ENCODE measurements around the gene WWOX.

WWOX gene

DNA sequence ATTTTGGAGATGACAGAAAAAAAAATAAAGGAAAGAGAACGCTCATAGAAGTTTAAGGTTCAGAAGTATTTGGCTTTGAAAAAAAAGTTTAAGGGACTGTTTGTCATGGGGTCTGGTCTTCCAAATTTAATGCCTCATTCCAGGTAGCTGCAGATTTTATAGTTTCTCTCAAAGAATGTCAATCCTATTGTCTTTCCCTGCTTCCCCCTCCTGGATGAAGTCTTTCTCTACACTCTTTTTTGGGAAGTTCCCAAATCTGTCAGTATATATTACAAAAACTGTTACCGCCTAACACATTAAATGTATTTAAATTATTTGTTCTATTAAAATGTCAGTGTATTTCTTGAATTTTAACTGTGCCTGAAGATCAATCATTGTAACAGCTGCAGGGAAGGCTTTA is 1043.6 kb downstream of the WWOX start:
- DNase-seq, result no peak

DNA sequence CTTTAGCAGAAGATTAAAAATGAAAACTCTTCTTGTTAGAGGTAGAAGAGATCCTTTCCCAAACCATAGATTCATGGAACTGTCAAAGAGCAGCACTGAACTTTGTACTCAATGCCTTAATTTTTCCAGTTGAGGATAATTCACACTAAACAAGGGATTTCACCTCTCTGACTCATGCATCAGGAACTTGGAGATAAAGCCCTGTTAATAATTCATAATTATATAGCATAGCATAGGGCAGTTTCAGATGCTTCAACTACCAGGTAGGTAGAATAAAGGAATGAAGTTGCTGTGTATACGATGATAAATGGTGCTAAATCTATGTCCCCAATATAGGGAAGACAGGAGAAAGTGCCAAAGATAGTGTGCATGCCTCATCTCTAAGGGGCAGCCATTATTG is 1050.7 kb downstream of the WWOX start:
- no peak for DNase-seq

GRCh38 chr16:79150632-79151310 is 1051.3 kb downstream of the WWOX start:
- DNase-seq, result no peak

DNA sequence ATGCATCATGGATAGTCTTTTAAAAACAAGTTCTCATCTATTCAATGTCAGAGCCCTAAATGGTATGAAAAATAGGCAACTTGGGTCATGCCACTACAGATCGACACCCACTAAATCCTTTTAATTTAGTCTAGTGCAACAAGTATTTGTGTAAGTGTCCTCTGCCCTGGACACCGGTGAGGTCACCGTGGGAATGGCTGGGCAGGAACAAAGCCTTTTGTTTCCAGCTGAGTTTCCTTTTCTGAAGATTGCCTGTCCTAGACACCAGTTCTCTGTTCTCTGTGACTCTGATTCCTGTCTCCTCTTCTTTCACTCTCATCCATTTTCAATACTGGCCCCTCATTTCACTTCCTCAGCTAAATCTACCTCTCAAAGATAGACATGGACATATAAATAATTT is 1054.6 kb downstream of the WWOX start:
- no peak for DNase-seq

DNA sequence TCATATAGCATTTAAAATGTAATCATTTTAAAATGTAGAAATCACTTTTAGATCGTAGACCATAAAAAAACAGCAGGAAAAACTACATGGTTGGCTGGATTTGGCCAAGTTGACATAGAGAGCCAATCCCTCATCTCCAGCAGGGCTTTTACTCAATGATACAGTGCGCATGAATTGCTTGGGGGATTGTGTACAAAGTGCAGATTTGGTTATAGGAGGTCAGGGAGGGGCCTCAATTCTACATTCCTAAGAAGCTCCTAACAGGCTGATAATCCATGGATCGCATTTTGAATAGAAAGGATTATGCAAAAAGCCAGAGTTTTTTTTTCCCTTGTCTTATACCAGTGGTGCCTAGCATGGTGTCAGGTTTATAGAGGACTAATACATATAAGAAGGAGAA is 1056.0 kb downstream of the WWOX start:
- DNase-seq, result no peak

- DNase-seq, result no peak
Observed at GRCh38 chr16:79155904-79156303, 1056.5 kb downstream of the WWOX start.

GRCh38 chr16:79156761-79157160 is 1057.3 kb downstream of the WWOX start:
- no peak for DNase-seq

DNA sequence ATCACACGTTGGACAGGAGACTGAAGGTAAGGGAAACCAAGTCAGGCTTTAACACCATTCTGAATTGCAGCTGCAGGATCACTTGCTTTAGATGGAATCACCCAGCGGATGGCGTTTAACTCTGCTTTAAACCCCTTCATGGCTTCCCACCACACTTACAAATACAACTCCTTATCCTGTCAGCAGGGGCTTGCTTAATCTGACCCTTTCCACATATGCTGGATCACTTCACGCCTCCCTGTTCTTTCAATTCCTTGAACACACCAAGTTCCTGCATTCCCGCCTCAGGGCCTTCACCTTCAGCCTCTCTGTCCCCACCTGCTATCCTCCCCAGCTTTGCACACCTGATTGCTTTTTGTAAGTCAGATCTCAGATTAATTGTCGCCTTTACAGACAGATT is 1058.9 kb downstream of the WWOX start:
- no peak for DNase-seq

DNA sequence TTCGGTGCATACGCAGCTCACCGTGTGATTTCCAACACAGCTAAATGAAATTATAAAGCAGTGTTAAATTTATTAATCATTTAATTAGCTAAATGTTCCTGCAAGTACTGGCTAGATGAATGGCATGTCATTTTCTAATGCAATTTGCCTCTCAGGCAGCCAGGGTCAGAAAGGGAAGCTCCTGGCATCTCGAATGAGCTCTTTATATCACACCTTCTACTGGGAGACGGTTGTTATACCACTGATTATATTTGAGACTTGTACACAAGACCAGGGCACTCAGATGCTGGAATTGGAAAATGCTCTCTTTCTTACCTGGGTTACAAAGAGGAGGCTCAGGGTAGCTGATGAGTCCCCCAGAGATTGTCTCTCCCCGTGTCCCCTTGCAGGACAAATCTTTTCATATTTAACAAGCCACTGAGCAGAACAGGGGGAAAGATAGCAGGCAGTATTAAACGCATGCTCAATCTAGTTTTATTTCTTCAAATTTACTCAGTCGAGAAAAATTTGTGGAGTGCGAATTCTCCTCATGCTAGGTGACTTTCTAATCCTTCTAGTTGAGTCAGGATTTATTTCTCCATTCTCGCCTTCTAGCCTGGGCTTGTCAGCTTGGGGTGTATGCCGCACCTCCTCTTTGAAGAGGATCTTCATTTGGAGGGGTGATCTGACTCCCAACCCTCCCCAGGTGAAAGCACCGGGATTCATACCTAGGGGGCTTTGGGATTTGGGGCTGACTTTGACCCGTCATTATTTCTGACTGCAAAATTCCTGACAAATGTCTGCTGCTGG is 1060.0 kb downstream of the WWOX start:
- DNase-seq, result no peak

DNA sequence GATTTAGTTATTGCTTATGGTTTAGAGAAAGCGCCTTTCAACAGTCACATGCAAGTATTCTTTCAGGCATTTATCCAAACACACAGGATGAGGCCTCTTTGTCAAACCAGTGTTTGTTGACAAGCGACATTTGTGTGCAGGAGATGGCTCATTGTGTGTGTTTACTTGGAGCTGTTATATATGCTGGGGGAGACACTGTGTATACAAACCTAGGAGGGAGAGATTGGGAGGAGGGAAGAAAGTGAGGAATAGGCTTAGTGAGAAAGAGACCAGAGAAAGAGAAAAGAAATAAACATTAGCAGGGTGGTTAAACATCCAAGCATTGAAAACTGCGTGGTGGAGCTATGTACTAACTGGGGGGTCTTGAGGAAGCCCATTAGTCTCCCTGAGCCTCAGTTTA is 1063.5 kb downstream of the WWOX start:
- no peak for DNase-seq

GRCh38 chr16:79163691-79164387 is 1064.4 kb downstream of the WWOX start:
- no peak for DNase-seq

- DNase-seq, result no peak
Observed at GRCh38 chr16:79164388-79164995, 1065.0 kb downstream of the WWOX start.

- DNase-seq, result no peak
Observed at GRCh38 chr16:79165079-79165478, 1065.6 kb downstream of the WWOX start.

DNA sequence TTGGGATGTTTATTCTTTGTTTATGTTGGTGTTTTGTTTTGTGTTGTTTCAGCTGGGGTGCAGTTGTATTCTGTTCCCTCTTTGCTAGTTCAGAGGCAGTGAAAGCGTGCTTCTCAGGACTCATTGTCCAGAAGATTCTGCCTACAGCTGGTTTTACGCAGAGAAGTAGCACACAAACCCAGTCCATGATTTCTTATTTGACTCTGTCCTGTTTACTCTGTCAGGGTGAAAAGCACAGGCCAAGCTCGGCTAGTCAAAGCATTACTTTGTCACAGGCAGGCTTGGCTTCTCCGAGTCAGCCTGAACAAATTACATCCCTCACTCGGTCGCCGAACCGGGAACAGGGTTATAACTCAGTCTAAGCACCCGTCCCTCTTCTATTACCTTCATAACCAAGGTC is 1066.1 kb downstream of the WWOX start:
- DNase-seq, result no peak

DNA sequence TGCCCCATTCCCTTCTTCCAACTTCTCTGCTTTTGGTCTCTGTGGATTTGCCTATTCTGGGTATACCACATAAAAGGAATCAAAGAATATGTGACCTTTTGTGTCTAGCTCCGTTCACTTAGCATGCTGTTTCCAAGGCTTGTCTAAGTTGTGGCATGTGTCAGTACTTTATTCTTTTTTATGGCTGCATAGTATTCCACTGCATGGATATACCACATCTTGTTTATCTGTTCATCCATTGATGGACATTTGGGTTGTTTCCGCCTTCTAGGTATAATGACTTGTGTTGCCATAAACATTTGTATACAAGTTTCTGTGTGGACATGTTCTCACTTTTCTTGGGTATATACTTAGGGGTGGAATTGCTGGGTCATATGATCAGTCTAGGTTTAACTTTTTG is 1068.4 kb downstream of the WWOX start:
- DNase-seq, result no peak

DNA sequence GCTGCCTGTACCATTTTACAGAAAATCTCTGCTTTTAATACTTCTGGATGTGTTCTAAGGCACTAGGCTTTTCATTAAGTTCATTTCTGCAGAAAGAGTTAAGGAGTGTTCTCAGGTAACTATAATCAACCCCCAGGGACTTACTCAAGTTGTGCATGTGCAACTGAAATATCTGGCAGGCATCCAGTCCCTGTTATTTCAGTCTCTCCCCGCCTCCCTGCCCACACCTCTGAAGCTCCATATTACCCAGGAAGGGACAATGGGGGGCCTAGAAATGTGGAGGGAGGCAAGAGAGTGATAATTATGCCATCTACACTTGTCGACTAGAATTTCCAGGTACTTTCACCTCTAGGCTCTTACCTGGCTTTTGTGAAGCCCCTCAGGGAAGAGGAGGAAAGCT is 1068.9 kb downstream of the WWOX start:
- DNase-seq, result no peak

GRCh38 chr16:79169239-79169638 is 1069.8 kb downstream of the WWOX start:
- no peak for DNase-seq

- no peak for DNase-seq
Observed at GRCh38 chr16:79170555-79171246, 1071.2 kb downstream of the WWOX start.

- DNase-seq, result no peak
Observed at GRCh38 chr16:79171504-79171903, 1072.0 kb downstream of the WWOX start.

- no peak for DNase-seq
Observed at GRCh38 chr16:79171931-79172705, 1072.7 kb downstream of the WWOX start.

DNA sequence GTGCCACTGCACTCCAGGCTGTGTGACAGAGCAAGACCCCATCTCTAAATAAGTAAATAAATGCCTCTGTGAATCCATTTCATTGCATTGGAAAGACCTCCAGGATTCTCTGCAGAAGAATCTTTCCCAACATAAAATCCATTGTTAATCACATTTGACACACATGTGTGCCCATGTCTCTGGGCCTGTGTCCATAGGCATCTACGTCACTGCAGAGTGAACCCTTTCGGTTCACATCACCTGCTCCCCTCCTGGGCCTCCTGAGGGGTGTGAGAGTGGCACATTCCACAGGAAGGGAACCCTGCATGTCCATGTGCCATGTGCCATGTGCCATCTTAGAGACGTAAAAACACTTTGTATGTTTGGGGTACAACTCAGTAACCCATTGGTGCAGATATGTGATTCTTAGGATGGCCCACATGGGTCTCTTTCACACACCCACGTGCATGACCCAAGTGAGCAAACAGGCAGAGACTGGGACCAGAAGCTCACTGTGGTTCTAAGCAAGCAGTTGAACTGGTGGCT is 1073.6 kb downstream of the WWOX start:
- DNase-seq, result no peak

GRCh38 chr16:79173919-79174318 is 1074.5 kb downstream of the WWOX start:
- DNase-seq, result no peak
